Ureter (tissue), 1 donor: Measurements from ENCODE around the gene ILF2. TPM values are rescaled to one million over a fixed set of nuclear protein-coding genes. Genes with fewer than 3 reads are reported as not detected.
"Not testable (repeated sequence)": the region's sequence is repeated elsewhere in the genome, so short reads cannot be mapped to it uniquely, and the experiment has no call there.

Experiments used
- DNase-seq: peaks from one replicate; pipeline ENCODE4 v3.0.0-alpha.2; 2020; ENCODE audit warnings: low spot score
- total RNA-seq: library from RNA; stranded (reverse); gene quantifications from one replicate; pipeline ENCODE4 v1.2.4, GENCODE V29; 2023
- donor health status: DM: yes; HTN: yes; CAD: no.

ILF2 gene
- total RNA-seq, 1 donor from 2014 or later, result 131 TPM

- no peak for DNase-seq
Measured at GRCh38 chr1:153649137-153649862, 21.5 kb downstream of the ILF2 start.

- no peak for DNase-seq
Measured at GRCh38 chr1:153648000-153648643, 22.7 kb downstream of the ILF2 start.

- no peak for DNase-seq
Measured at GRCh38 chr1:153647346-153647714, 23.5 kb downstream of the ILF2 start.

GRCh38 chr1:153646672-153647345 is 24.0 kb downstream of the ILF2 start:
- no peak for DNase-seq

DNA sequence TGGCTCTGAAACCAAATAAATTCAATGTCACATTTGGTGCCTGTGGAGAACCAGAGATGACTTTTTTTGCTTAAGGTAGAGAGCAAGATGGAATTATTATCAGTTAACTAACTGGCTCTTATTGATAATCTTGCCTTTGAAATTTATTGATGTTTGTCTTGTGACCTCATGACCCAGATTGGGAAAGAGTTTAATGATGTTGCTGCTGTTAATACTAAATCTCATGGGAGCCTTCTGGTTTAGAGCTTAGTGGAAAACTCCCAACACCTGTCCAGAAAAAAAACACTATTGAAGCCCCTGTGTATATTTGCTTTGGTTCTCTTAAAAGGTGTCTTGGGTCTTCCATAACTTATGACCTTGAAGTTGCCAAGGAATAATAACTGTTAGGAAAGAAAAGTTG is 27.0 kb downstream of the ILF2 start:
- DNase-seq, result no peak

GRCh38 chr1:153643100-153643499 is 27.7 kb downstream of the ILF2 start:
- DNase-seq, result no peak

GRCh38 chr1:153642161-153642560 is 28.6 kb downstream of the ILF2 start:
- DNase-seq, result no peak

- DNase-seq, result no peak
Measured at GRCh38 chr1:153640861-153641260, 29.9 kb downstream of the ILF2 start.

DNA sequence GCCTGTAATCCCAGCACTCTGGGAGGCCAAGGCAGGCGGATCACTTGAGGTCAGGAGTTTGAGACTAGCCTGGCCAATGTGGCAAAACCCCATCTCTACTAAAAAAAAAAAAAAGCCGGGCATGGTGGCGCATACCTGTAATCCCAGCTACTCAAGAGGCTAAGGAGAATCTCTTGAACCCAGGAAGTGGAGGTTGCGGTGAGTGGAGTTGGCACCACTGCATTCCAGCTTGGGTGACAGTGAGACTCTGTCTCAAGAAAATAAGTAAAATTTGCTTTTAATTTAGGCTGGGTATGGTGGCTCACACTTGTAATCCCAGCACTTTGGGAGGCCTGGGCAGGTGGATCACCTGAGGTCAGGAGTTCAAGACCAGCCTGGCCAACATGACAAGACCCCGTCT is 30.6 kb downstream of the ILF2 start:
- DNase-seq, result not testable (repeated sequence)

GRCh38 chr1:153639280-153639679 is 31.5 kb downstream of the ILF2 start:
- no peak for DNase-seq

DNA sequence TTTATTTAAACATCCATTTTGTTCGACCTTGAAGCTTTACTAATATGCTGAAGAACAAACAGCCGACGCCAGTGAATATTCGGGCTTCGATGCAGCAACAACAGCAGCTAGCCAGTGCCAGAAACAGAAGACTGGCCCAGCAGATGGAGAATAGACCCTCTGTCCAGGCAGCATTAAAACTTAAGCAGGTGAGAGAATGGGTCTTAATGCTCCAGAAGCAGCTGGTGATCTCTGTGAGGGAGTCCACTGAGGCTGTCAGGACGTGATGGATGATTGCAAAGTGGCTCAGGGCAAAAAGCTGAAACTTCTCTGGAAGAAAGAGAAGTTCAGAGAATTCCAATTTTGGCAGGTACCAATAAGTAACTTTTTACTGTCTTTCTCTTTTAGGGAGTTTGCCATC is 32.5 kb downstream of the ILF2 start:
- no peak for DNase-seq

DNA sequence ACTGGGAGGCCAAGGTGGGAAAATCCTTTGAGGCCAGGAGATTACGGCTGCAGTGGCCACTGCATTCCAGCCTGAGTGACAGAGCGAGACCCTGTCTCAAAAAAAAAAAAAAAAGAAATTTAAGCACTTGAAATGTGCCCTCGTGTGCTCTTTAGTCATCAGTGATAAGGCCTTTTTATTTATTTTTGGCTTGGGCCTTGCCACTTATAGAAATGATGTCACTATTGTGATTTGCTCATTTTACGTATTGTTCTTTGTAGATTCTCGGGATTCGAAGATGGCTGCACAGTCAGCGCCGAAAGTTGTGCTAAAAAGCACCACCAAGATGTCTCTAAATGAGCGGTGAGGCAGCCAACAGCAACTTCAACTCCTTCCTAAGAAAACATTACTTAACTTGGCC is 34.5 kb downstream of the ILF2 start:
- DNase-seq, result no peak

DNA sequence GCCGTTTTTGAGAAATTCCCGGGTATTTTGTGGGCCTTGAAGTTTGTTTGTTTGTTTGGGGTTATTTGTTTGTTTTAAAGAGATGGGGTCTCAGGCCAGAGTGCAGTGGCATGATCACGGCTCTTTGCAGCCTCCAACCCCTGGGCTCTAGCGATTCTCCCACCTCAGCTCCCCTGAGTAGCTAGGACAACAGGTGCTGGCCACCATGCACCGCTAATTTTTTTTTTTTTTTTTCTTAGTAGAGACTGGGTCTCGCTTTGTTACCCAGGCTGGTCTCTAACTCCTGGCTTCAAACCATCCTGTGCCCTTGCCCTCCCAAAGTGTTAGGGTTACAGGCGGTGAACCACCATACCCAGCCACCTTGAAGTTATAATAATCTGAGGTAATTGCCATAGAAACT is 34.9 kb downstream of the ILF2 start:
- DNase-seq, result no peak

DNA sequence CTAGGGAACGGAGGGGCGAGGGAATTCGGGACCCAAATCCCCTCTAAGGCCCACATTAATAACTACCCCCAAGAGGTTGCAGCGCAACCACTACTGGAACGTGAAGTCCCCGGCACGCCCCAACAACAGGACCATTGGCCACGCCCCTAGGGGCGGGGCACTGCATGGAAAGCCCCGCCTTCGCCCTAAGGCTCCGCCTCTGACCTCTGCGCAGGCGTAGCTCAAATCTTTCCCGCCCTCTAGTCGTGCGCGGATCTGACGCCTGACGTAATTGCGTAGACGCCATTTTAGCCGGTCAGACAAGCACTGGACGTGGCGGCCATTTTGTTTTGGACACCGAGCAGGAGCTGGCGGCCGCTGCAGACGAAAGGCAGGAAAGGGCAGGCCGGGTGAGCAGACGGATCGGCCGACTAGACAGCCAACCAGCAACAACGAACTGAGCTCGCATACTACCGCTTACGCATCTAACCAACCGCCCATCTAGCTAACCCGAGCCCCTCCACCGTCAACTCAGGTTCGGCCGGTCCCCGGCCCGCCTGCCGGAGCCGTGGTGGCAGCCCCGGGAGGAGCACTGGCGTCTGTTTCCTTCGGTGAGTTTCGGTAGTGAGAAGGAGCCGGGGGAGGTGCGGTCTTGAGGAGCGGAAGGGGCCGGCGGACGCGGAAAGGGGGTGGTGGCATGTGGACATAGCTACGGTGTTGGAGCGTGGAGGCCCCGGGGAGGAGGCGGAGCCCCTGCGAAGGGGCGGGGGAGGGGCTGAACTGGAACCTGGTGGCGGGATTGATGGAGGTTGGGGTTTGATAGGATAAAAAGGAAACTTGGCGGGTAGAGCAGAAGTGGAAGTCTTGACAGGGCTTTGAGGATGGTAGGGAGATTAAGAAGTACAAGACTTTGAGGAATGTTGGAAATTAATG is 36.8 kb downstream of the ILF2 start, which contains the start of gene CHTOP:
Gene CHTOP (plus strand): TSS at position 313 of the 912 bp plus-strand sequence. CDS start 2,523 bp downstream, outside the sequence.
- DNase-seq, result peak; percentile 98

GRCh38 chr1:153633161-153633753 is 37.5 kb downstream of the ILF2 start:
- no peak for DNase-seq

DNA sequence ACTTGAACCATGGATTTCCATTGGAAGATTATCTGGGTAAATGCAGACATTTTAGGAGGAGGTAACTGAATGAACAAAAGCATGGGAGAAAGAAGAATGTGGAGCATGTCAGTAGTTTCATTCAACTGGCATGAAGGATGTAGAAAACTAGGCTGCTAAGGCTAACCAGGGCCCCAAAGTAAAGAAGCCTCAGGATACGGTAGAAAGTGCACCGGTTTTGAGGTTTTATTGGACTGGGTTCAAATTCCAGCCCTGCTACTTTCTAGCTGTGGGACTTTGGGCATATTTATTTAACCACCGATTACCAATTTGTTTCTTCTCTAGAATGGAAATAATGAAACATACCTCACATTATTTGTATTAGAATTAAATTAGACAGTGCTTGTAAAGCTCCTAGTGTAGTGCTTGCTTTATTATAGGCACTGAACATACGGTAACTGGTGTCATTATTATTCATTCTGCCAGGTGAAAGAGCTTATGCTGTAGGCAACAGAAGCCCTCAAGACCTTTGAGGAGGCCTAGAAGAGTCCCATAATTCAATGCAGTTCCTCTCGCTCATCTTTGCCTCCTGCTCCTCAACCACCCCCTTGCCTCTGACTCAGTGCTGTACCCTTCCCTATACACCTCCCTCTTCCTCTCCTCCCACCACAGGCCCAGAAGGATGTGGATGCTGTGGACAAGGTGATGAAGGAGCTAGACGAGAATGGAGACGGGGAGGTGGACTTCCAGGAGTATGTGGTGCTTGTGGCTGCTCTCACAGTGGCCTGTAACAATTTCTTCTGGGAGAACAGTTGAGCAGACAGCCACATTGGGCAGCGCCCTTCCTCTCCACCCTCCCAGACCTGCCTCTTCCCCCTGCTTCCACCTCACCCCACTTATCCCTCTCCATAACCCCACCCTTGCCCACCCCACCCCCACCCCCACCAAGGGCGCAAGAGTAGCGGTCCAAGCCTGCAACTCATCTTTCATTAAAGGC is 39.5 kb downstream of the ILF2 start:
- DNase-seq, result no peak

- DNase-seq, result no peak
Measured at GRCh38 chr1:153630384-153630783, 40.4 kb downstream of the ILF2 start.

GRCh38 chr1:153629971-153630370 is 40.8 kb downstream of the ILF2 start:
- no peak for DNase-seq

- DNase-seq, result no peak
Measured at GRCh38 chr1:153629343-153629665, 41.5 kb downstream of the ILF2 start.

GRCh38 chr1:153628638-153629342 is 42.0 kb downstream of the ILF2 start:
- DNase-seq, result no peak
